ENCODE results near the gene SERPINH1.

The SERPINH1 gene

DNA sequence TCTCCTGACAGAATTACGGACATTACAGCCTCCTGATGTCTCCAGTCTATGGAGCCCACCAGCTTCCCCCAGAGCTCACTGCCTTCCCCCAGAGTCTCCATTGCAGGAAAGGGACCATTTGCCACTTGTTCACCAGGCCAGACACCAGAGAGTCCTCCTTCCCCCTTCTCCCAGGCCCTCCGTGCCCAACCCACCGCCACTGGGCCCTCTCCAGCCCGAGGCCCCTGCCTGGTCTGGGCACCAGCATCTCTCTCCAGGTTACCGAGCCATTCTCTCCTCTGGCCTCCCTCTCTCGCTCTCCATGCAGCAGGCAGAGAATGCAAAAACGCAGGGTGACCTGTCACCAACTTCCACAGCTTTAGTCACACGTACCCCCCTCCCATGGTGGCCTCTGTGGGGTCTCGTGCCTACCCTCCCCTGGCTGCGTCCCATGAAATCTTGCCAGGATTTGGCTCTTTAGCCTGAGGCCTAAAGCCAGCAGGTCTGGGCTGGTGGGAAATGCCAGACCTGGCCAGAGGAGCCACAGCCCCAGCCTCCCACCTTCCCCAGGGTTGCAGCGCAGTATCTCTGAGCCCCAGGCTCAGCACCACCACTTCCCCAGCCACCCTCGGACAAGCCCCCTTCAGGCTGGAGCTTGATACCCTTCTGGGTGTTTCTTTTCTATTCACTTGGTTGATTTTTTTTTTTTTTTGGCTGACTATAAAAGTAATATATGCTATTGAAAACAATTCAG, 6.8 kb upstream of the SERPINH1 start:
- DNase-seq (ENCODE audit: low read depth), result no peak

DNA sequence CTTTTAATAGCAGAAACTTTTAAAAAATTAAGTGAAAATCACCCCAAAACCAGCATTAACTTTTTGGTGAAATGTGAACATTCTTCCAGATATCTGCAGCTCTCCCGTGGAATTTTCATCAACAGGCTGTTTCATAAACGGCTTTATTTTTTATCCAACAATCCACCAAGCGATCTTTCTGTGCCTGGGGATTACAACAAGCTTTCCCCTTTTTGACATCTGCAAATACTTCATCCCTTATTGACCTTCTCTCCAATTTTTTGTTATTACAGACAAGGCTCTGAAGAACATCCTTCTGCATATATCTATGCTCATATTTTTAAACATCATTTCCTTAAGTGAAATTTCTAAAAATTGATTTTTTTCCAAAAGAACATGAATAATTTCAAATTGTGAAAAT, 5.8 kb upstream of the SERPINH1 start:
- no peak for DNase-seq (ENCODE audit: low read depth)

DNA sequence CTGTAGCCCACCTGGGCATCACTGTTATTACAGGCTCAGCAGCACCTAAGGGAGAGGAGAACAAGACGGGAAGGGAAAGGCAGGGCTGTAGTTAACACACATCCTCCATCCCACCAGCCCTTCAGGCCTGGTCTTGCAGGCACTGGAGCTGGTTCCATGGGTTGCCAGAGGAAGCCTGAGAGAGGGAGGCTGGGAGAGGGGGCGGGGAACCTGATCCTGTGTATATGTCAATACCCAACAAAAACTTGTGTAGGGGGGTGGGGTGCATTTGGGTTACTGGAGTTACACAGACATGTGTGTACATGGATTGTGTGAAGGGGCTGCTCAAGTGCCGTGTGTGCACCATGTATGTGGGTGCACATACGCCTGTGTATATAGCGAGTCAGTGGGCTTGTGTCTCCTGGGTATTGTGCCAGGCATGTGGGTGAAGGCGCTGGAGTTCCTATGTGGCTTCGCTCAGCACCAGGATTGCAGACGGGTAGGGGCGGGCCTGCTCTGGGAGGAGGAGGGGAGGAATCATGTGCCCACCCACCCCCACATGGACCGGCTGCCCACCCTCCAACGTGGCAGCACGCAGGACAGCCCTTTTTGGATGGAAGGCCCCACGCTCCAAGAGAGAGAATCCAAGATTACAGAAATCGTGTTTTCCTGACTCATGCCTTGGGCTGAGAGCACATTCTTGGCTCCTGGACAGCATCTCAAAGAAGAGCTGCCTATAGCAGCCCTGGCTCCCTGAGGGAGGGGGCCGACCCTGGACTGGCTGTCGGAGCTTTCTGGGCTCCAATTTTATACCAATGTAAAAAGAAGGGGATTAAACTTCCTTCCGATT, 4.2 kb upstream of the SERPINH1 start:
- no peak for DNase-seq (ENCODE audit: low read depth)

DNA sequence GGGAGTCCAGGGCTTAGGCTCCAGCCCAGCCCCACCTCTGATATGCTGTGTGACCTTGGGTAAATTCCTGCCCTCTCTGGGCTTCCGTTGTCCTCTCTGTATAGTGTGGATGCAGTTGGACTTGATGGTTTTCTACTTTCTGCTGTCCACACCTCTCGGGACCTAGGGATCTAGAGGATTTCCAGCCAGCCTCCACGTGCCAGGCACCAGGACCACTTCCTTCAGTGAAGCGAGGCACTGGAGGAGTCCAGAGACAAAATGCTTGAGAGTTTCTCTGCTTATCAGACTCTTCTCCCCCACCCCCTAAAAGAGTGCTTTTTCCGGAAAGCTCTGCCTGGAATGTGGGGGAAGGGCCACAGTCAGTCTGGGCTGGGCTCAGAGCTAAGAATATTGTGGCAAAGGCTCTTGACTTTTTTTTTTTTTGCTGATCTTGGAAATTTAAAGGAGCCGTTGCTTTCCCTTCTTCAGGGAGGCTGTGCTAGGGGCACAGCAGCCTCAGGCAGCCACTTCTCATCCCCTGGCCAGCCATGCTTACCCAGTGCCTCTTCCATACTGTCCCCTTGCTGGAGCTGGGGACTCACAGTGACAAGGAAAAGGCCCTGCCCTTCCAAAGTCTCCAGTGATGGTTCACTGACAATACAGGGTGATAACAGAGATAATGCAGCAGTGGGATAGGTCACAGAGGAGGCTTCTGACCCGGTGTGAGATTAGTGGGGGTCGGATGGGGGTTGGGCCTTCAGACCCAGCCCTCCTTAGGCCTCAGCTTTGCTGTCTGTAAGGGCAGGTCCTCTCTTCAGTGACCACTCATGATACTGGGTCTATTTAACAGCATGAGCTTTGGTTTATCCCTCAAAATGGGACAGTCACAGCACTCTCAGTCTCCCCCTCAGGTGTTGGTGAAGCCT, 2.9 kb upstream of the SERPINH1 start:
- no peak for DNase-seq (ENCODE audit: low read depth)

DNA sequence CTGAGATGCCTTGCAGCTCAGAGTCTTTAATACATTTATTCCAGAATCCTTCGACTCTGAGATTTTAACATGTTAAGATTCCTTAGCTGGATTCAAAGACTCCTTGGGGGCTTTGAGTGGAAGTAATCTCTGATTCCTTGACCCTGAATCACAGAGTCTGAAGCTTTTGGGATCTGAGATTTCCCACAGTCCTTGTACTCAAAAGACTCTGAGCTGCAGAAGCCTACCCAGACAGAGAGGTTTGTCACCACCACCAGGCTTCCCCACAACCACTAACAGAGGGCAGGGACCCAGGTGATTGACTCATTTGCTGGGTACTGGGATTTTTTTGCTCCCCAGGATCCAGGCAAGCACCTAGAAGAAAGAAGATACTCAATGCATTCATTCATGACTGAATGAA, 1.4 kb upstream of the SERPINH1 start:
- no peak for DNase-seq (ENCODE audit: low read depth)

DNA sequence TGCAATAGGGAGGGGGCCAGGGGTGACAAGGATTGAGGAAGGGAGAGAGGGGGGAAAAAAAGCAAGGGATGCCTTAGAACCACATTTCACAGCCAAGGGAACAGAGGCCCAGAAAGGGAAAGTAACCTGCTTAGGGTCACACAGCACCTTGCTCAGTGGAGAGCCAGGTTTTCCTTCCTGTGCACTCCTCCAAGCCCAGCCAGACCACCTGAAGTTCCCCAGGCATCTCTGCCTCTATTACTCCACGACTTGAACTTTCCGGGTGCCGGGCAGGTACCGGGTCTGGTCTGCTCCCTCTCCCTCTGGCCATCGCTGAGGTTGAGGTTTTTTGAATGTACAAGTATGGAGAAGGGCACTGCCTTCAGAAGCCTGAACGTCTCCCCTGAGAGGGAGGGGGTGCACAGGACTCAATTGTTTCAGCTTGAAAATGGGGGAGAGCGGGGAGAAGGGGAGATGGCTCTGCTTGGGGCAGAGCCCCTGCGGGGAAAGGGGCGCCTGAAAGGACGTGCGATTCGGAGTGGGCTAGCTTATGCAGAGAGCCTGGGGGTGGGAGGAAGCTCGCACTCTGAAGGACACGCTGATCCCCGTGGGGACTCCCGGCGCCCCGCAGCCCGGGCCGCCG, 516 bp upstream of the SERPINH1 start:
- no peak for DNase-seq (ENCODE audit: low read depth)

DNA sequence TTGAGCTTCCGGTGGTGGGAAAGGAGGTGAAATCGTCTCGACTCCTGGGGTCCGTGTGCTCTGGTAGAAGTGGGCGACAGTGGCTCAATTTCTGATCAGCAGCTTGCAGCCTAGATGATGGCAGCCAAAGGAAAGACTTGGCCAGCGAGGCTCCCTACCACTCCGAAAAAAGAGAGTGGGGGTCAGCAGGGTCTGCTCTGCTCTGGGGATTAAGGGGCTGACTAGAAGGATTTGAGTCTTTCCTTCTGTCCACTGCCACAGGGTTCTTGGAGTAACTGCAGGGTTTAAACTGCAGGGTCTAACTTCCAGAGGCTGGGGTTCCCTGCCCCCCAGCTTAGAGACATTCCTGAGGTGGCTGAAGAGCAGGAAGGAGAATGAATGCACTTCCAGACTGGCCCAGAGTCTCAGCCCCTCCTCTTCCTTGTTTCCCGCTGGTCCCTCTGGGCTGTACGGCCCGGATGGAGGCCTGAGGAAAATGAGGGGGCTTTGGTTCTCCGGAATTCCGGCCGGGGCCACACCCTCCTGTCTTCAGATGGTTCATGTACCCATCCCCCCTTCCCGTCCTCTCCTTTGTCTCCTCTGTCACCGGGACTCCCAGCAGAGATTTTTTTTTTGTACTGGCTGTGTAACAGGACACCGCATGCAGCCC, 907 bp downstream of the SERPINH1 start:
- DNase-seq (ENCODE audit: low read depth), result no peak

DNA sequence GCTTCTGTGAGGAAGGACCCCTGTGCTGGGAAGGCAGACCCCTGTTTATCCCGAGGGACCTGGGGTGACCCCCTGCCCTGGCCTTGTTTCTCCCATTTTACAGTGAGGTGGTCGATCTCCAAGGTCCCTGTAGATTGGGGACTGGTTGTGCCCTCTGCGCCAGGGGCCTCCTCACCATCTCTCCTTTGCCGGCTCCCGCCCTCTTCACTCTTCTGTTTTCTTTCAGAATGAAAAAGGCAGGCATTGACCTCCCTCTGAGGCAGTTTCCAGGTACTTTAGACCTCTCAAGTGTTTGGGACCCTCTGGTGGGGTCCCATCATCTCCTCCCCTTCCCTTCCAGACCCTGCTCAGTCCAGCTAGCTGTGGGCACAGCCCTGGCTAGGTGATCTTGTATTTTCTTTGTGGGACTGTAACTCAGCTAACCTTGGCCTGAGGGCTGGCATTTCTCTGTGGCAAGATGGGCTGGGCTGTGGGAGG, 1.5 kb downstream of the SERPINH1 start:
- DNase-seq (ENCODE audit: low read depth), result no peak

DNA sequence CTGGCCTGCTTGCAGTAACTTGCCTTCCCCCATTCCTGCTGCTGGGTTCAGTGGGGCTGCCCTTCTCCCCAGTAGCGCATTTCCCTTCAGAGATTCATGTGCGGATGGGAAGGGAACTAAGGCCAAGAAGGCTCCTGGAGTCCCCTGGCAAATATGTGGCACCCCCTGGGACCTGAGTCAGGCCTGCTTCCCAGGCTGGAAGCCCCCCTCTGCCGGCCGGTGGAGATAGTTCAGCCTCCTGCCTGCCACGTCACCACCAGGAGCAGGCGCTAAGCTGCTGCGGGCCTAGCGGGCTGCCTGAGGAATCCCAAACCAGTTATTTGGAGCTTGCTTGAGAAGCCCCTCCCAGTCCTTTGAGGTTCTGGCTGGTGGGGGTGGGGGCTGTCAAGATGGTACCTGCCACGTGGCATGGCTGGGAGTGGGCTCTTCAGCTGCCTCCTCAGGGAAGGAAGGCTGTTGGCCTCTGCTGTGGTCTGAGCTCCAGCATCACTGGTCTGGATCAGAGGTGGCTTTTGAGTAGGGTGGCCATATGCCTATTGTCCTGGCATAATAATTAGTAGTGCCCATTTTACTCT, 2.0 kb downstream of the SERPINH1 start:
- no peak for DNase-seq (ENCODE audit: low read depth)

DNA sequence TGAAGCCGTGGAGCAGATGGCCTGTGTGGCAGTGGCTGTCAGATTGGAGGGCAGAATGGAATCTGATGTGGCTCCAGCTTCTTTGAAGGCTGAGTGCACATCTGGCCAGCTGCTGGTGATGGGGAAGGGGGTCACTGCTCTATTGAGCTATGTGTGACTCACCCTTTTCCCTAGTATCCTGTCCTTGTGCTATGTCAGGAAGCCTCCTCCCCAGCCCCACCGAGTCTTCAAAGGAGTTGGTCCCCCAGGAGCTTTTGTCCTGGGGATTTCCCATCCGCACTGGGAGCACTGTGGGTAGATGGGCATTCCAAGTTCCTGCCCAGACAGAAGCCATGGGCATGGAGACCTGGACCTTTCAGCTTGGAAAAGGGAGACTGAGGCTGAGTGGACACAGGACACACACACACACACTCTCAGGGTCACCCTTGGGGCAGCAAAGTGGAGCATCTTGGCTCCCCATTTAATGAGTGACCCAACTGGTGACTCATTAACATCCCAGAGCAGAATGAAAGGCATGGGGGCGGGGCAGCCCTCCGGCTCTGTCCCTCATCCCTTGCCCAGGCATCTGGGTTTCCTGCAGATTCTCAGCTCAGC, 3.3 kb downstream of the SERPINH1 start:
- no peak for DNase-seq (ENCODE audit: low read depth)

DNA sequence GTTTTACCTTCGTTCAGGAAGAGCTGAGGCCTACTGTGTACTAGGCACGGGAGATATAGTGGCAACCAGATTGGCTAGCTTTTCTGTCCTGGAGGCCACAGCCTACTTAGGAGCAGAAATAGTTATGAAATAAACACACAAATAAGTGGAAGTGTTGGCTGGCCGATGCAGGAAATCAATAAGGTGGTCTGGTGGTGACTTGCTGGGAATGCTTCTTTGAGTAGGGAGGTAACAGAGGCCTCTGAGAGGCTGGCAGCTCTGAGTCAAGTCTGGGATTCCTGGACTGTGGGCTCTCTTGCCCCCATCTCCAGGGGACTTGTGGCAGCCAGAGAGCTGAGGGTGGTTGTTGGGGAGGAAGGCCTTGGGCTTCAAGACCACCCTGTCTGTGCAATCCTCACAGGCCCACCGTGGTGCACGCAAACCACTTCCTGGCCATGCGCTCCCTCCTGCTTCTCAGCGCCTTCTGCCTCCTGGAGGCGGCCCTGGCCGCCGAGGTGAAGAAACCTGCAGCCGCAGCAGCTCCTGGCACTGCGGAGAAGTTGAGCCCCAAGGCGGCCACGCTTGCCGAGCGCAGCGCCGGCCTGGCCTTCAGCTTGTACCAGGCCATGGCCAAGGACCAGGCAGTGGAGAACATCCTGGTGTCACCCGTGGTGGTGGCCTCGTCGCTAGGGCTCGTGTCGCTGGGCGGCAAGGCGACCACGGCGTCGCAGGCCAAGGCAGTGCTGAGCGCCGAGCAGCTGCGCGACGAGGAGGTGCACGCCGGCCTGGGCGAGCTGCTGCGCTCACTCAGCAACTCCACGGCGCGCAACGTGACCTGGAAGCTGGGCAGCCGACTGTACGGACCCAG, 4.1 kb downstream of the SERPINH1 start:
- DNase-seq (ENCODE audit: low read depth), result no peak

DNA sequence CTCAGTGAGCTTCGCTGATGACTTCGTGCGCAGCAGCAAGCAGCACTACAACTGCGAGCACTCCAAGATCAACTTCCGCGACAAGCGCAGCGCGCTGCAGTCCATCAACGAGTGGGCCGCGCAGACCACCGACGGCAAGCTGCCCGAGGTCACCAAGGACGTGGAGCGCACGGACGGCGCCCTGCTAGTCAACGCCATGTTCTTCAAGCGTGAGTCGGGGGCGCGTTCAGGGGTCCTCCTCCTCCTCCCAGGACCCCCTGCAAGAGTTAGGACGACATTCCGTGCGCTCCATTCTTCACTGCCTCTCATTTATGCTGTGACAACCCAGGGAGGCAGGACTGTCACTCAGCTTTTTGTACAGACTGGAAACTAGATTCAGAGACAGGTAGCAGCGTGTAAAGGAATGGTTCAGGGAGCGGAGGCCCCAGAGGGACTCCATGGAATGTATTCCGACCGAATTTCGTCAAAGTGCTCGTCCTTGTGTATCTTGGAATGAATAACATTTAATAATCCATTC, 4.8 kb downstream of the SERPINH1 start:
- DNase-seq (ENCODE audit: low read depth), result no peak

DNA sequence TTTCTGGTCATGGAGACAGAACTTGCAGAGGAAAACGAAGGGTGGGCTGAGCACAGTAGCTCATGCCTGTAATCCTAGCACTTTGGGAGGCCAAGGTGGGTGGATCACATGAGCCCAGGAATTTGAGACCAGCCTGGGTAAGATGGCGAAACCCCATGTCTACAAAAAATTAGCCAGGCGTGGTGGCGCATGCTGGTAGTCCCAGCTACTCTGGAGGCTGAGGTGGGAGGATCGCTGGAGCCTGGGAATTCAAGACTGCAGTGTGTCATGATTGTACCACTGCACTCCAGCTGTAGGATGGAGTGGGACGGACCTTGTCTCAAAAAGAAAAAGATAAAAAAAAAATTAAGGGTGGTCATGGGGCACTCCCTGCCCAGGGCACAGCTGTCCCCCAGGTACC, 5.9 kb downstream of the SERPINH1 start:
- no peak for DNase-seq (ENCODE audit: low read depth)

DNA sequence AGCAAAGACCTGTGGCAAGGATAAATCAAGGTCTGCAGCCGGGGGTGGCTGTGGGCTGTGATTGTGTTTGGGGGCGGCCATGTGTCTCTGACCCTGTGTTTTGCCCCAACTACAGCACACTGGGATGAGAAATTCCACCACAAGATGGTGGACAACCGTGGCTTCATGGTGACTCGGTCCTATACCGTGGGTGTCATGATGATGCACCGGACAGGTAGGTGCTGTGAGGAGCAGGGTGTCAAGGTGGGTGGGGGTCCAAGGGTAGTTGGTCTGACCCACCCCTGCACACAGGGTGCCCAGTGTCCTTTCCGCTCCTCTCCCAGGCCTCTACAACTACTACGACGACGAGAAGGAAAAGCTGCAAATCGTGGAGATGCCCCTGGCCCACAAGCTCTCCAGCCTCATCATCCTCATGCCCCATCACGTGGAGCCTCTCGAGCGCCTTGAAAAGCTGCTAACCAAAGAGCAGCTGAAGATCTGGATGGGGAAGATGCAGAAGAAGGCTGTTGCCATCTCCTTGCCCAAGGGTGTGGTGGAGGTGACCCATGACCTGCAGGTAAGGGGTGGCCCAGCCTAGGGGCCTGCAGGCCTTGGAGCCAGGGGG, 6.7 kb downstream of the SERPINH1 start:
- DNase-seq (ENCODE audit: low read depth), result no peak

DNA sequence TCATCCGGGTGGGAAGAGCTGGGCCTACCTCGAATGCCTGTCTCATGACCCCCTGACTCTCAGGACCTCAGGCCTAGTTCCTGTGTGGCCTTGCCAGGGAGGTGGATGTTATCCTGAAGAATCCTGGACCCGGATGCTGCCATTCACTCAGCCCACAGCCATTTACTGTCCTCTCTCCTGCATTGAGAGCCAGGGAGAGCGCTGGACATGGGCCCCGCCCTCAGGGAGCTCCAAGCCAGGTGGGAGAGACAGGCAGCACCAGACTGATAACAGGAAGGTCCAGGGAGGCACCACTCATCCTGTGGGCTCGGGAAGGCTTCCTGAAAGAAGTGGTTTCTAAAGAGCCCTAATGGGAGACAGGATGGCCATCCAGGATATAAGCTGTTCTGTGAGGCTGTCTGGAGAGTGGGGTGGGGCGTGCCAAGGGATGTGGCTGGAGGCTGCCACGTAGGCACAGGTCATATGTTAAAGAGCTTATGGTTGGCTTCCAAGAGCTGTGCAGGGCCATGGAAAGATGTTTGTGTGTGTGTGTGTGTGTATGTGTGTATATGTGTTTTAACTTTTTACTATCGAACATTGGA, 8.6 kb downstream of the SERPINH1 start:
- no peak for DNase-seq (ENCODE audit: low read depth)

DNA sequence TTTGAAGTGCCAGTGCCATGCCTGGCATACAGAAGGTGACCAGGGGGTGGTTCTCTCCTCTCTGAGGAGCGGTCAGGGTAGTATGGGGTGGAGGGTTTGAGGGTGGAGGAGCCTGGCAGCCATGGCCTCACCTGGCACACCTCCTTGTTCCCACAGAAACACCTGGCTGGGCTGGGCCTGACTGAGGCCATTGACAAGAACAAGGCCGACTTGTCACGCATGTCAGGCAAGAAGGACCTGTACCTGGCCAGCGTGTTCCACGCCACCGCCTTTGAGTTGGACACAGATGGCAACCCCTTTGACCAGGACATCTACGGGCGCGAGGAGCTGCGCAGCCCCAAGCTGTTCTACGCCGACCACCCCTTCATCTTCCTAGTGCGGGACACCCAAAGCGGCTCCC, 9.6 kb downstream of the SERPINH1 start:
- DNase-seq (ENCODE audit: low read depth), result no peak

DNA sequence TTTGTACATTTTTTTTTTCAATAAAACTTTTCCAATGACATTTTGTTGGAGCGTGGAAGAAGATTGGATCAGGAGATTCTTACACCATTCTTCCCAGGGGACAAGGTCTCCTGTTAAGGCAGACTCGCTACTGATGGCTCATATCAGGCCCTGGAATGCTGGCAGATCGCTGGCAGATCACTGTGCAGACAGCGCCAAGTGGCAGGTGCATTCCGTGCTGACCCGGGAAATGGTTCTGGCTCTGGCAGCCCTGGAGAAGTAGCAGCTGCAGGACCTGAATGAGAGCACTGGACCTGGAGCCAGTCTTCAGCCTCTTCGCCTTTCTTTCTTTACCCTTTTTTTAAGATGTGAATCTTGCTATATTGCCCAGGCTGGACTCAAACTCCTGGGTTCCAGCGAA, 10.7 kb downstream of the SERPINH1 start:
- no peak for DNase-seq (ENCODE audit: low read depth)

DNA sequence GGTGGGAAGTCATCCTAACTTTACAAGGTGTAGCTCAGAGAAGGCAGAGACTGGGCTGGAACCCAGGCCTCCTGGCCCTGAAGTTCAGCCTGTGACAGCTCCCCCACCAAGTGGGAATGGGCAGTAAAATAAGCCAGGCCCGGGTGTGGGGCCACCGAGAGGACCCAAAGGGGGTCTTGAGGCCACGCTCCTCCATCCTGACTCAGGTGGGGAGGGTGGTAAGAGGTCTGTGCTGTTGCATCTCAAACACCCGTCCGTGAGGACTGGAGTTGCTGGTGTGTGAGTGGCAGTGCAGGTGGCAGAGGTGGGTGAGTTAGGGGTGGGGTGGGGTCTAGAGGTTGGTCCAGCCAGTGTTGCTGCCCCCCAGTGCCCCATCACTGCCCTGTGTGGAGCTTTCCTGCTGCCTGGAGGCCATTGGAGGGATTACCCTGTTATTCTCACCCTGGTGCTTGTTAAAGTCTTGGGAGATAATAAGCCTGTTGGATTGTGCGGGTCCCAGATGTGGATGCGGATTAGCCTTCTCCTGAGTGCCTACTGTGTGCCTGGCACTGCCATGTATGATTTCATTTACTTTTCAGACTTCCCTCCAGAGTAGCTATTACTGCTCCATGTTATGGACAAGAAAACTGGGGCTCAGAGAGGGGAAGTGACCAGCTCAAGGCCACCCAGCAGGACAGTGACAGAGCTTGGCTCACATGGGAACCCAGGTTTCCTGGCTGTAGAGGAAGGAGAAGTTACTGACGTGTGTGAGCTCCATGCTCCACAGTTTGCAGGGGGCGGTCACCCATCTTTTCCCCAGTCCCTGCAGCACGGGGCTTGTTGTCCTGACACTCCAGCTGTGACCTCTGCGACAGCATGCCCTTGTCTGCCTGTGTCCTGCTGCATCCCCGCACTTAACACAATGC, 12.9 kb downstream of the SERPINH1 start:
- DNase-seq (ENCODE audit: low read depth), result no peak

Data from non-pigmented ciliary epithelial cell (primary cell).